Karpas-422 (cell line): ENCODE data around the gene FBXO24. TPM values are rescaled to one million over a fixed set of nuclear protein-coding genes. Genes with fewer than 3 reads are reported as not detected.

Experiments
- DNase-seq: peaks from one replicate; pipeline ENCODE4 v3.0.0-alpha.2; 2015
- H2AFZ ChIP-seq: fragments of 200-600 bp; sonication (generic); 2 replicates; pipeline ENCODE4 v1.6.1; 2014; ENCODE audit warnings: antibody characterized with exemption, low read length, mixed read lengths
- H3K27ac ChIP-seq: fragments of 200-600 bp; sonication (generic); 2 replicates; pipeline ENCODE4 v1.5.1; 2014; ENCODE audit warnings: mild to moderate bottlenecking, low read length, moderate library complexity
- H3K27me3 ChIP-seq: fragments of 200-600 bp; sonication (generic); 2 replicates; pipeline ENCODE4 v1.6.1; 2014; ENCODE audit warnings: low read length, mixed read lengths
- H3K36me3 ChIP-seq: fragments of 200-600 bp; sonication (generic); 2 replicates; pipeline ENCODE4 v1.6.1; 2014; ENCODE audit warnings: low read length, mixed read lengths; ENCODE audit not compliant: insufficient read depth
- H3K4me1 ChIP-seq: fragments of 200-600 bp; sonication (generic); 2 replicates; pipeline ENCODE4 v1.6.1; 2014; ENCODE audit warnings: mild to moderate bottlenecking, low read length, mixed read lengths
- H3K4me2 ChIP-seq: fragments of 200-600 bp; sonication (generic); 2 replicates; pipeline ENCODE4 v1.6.1; 2014; ENCODE audit warnings: low read length, low read depth, mild to moderate bottlenecking; ENCODE audit not compliant: poor library complexity, severe bottlenecking
- H3K4me3 ChIP-seq: fragments of 200-600 bp; sonication (generic); 2 replicates; pipeline ENCODE4 v1.5.1; 2014; ENCODE audit warnings: mild to moderate bottlenecking, antibody characterized with exemption, low read length, mixed read lengths
- H3K79me2 ChIP-seq: fragments of 200-600 bp; sonication (generic); 2 replicates; pipeline ENCODE4 v1.6.1; 2014; ENCODE audit warnings: mild to moderate bottlenecking, low read length, mixed read lengths
- H3K9ac ChIP-seq: fragments of 200-600 bp; sonication (generic); 2 replicates; pipeline ENCODE4 v1.6.0; 2014; ENCODE audit warnings: low read length
- H3K9me2 ChIP-seq: fragments of 200-600 bp; sonication (generic), shearing (Covaris generic); replicated peaks from 2 replicates; pipeline ENCODE4 v1.6.0; 2014; ENCODE audit warnings: mild to moderate bottlenecking, low read length, moderate library complexity; ENCODE audit not compliant: insufficient read depth
- H3K9me3 ChIP-seq: fragments of 300-700, 200-600 bp; sonication (generic); 2 replicates; pipeline ENCODE4 v1.6.1; 2014; ENCODE audit warnings: low read length, mixed read lengths
- H4K20me1 ChIP-seq: fragments of 200-600 bp; sonication (generic); 2 replicates; pipeline ENCODE4 v1.6.1; 2014; ENCODE audit warnings: mild to moderate bottlenecking, antibody characterized with exemption, low read length, low read depth; ENCODE audit not compliant: insufficient read depth
- total RNA-seq: library from RNA; depleted of rRNA; stranded (reverse); fragments of >200 nt; shearing (Covaris generic); gene quantifications from 2 replicates; pipeline ENCODE4 v1.2.3, GENCODE V29; 2014; ENCODE audit warnings: low replicate concordance

FBXO24 gene
- total RNA-seq, 1 experiment from 2014 or later: not detected

DNA sequence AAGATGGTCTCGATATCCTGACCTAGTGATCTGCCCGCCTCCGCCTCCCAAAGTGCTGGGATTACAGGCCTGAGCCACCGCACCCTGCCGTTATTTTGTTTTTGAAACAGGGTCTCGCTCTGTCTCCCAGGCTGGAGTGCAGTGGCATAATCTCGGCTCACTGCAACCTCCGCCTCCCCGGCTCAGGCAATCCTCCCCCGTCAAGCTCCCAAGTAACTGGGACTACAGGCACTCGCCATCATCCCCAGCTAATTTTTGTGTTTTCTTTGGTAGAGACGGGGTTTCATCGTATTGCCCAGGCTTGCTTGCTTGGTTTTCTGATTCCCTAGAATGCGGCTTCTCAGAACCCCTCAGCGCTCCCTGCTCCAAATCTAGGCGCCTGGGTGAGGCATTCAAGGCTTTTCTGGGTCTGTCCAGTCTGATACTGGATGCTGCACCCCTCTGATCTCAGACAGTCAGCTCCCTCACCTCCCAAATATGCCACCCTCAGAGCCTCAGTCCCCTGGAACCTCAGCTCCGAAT lies 53.9 kb downstream of the FBXO24 start:
- no peak overlapping the region for H2AFZ ChIP-seq
- no peaks in the 10 kb centered on the region for H3K36me3 ChIP-seq
- no peak for DNase-seq
- peaks cover 12% of the 10 kb centered on the region for H3K4me1 ChIP-seq
- H3K4me2 ChIP-seq: no peak overlapping the region
- H3K9me3 ChIP-seq: no peaks in the 10 kb centered on the region
- H3K27me3 ChIP-seq: no peaks in the 10 kb centered on the region
- H3K9ac ChIP-seq: no peak overlapping the region
- no peaks in the 10 kb centered on the region for H3K9me2 ChIP-seq
- H3K4me3 ChIP-seq: no peak overlapping the region
- no peak overlapping the region for H3K27ac ChIP-seq
- H4K20me1 ChIP-seq: no peaks in the 10 kb centered on the region
- H3K79me2 ChIP-seq: no peaks in the 10 kb centered on the region

DNA sequence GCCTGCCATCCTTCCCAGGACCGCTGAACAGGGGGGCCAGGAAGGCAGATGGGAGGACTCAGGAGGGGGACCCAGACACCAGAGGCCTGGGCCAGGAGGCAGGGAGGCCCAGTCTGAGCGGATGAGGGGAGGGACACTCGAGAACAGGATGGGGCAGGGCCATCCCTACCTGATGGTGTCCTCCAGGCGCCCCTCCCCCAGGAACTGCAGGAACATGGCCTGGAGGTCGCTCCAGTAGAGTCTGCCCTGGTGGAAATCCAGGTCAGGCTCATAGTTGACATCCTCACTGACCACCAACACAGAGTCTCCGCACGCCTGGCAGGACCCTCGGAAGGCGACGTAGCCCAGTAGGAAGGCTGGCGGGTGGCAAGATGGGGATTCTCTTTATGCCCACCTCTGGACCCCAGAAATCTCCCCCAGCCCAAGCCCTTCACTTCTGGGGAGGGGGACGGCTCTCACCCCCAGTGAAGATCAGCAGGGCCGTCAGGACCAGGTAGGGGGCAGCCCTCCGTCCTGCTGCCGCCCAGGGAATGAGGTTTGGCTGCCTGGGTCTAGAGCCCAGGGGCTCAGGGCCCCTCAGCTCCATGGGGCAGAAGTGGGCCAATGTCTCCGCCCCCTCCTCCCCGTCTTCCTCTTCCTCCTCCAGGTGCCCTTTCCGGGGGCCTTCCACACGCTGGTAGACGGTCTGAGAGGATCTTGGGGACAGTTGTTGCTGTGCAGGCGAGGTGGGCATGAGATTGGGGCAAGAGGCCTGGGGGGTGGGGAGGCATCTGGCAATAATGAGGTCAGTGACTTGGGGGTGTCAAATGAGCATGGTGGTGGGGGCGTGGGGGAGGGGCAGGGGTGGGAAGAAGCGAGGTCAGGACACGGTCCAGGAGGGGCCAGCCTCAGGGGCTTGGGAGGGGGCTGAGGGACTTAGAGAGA lies 54.7 kb downstream of the FBXO24 start:
- Histone ChIP-seq H3K4me1 (peaks cover 12% of the 10 kb centered on the region), H2AFZ (no peak overlapping the region), H3K9me3 (no peaks in the 10 kb centered on the region), H4K20me1 (no peaks in the 10 kb centered on the region), H3K9me2 (no peaks in the 10 kb centered on the region), H3K36me3 (no peaks in the 10 kb centered on the region), H3K4me2 (no peak overlapping the region), H3K27me3 (no peaks in the 10 kb centered on the region), H3K4me3 (no peak overlapping the region), H3K27ac (no peak overlapping the region), H3K9ac (no peak overlapping the region), H3K79me2 (no peaks in the 10 kb centered on the region)
- DNase-seq: no peak

DNA sequence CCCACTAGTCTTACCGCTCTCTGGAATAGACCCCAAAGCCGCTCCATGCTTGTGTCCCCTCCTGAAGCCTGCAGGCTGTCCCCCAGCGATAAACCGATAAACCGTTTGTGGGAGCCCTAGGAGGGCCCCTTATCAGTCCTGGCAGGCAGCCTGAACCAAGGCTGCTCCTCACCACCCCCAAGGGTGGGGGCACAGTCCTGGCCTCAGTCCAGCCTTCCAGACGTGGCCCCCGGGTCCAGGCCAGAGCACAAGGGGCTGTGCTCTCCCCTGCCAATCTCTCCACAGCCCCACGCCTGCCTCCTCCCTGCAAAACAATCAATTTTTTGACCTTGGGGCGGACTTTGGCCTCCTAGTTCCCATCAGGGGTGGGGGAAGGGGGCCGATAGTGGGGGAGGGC lies 55.3 kb downstream of the FBXO24 start, which contains the start of gene TFR2:
Gene TFR2, minus strand, starts transcription at position 90 of the 397 bp plus-strand sequence. Its CDS starts 43 bp downstream, at position 47.
- Histone ChIP-seq H4K20me1 (no peaks in the 10 kb centered on the region), H3K27me3 (no peaks in the 10 kb centered on the region), H3K9ac (no peak within 1 kb of the TSS), H3K4me1 (peaks cover 12% of the 10 kb centered on the region), H3K9me3 (no peaks in the 10 kb centered on the region), H3K27ac (no peak within 1 kb of the TSS), H3K79me2 (no peaks in the 10 kb centered on the region), H3K9me2 (no peaks in the 10 kb centered on the region), H2AFZ (no peak within 1 kb of the TSS), H3K4me3 (peak within 1 kb of the TSS; percentile 29; the same call in 1 of the 2 replicates), H3K36me3 (no peaks in the 10 kb centered on the region), H3K4me2 (peak within 1 kb of the TSS; percentile 30)
- DNase-seq: no peak

DNA sequence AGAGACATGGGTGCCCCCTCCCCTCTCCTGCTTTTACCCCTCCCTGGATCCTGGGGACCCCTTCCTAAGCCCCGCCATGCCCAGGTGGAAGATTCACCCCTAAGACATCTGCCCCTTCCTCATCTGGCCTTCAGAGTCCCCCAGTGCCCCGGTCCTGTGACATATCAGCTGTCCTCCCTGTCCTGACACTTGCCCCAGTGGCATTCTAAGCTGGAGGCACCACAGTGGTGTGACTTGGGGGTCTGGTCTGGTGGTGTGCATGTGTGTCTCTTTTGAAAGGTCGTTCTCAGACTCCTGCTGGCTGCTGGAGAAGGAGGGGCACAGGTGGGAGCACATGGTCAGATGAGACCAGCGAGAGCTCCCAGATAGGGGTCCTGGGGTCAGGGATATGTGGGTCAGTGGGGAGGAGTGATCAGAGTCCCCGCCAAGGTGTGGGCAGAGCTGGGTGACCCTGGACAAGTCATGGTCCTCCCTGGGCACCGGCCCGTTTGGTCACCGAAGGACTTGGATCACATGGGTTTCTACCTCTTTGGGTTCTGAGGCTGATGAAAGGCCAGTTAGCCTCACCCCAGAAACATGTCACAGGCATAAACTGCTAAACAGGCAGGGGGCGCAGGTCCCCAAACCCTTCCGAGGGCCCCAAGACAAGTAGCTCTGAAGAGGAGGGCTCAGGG lies 55.9 kb downstream of the FBXO24 start:
- Histone ChIP-seq H3K9me2 (no peaks in the 10 kb centered on the region), H3K36me3 (no peaks in the 10 kb centered on the region), H3K4me2 (peak overlapping the region; percentile 30), H3K9me3 (no peaks in the 10 kb centered on the region), H3K9ac (no peak overlapping the region), H3K27ac (no peak overlapping the region), H2AFZ (no peak overlapping the region), H3K27me3 (no peaks in the 10 kb centered on the region), H4K20me1 (no peaks in the 10 kb centered on the region), H3K4me1 (peaks cover 12% of the 10 kb centered on the region), H3K4me3 (peak overlapping the region; percentile 29; the same call in 1 of the 2 replicates), H3K79me2 (no peaks in the 10 kb centered on the region)
- no peak for DNase-seq

DNA sequence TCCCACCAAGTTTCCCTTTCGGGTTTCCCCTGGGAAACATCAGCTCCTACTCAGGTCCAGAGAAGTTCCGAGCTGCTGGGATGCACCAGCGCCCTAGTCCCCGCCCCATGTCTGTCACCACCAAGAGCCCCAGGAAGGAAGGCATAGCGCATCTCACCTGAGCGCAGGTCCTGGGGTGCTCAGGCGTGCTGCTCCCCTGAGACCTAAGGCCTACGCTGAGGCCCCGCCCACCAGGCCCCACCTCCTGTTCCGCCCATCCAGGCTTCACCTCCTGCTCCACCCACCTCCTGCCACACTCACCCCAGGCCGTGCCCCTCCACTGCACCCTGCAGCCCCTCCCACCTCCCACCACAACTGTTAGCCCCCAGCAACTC lies 56.4 kb downstream of the FBXO24 start:
- Histone ChIP-seq H3K4me2 (peak overlapping the region; percentile 30), H3K79me2 (no peaks in the 10 kb centered on the region), H3K4me1 (peaks cover 12% of the 10 kb centered on the region), H4K20me1 (no peaks in the 10 kb centered on the region), H2AFZ (no peak overlapping the region), H3K9me2 (no peaks in the 10 kb centered on the region), H3K27ac (no peak overlapping the region), H3K4me3 (peak overlapping the region; percentile 29; the same call in 1 of the 2 replicates), H3K9me3 (no peaks in the 10 kb centered on the region), H3K27me3 (no peaks in the 10 kb centered on the region), H3K36me3 (no peaks in the 10 kb centered on the region), H3K9ac (no peak overlapping the region)
- peak; percentile 93 for DNase-seq

DNA sequence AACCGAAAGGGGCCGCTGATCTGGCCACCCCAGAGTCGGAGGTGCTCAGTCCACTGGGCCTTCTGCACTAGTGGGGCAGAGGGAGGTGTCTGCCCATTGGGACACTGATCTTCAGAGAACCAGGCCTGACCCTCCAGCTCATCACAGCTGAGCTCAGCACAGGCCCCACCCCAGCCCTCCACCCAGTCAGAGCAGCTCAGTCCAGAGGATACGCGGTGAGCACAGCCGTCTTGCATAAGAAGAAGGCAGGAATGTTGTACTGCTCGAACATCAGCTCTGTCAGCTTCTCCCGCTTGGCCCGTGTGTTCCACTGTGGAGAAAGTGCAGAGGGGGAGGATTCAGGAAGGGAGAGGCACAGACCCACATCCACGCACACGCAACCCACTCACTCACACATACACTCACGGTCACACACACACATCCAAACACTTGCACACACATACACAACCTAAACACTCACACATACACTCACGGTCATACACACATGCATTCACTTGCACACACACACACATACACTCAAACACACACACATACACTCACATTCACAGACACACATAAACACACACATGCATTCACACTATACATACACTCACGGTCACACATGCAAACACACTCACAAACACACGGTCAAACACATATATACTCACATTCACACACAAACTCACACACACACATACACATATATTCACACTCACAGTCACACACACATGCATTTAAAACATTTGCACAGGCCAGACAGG lies 63.9 kb downstream of the FBXO24 start:
- Histone ChIP-seq H3K4me3 (no peak overlapping the region), H3K9me2 (no peaks in the 10 kb centered on the region), H2AFZ (no peak overlapping the region), H3K4me1 (no peaks in the 10 kb centered on the region), H3K27ac (no peak overlapping the region), H3K27me3 (no peaks in the 10 kb centered on the region), H3K9me3 (no peaks in the 10 kb centered on the region), H3K79me2 (no peaks in the 10 kb centered on the region), H4K20me1 (no peaks in the 10 kb centered on the region), H3K9ac (no peak overlapping the region), H3K4me2 (no peak overlapping the region), H3K36me3 (no peaks in the 10 kb centered on the region)
- DNase-seq: no peak
